ENCODE data around the gene CCDC97.

- TF ChIP-seq, protein P1, sequence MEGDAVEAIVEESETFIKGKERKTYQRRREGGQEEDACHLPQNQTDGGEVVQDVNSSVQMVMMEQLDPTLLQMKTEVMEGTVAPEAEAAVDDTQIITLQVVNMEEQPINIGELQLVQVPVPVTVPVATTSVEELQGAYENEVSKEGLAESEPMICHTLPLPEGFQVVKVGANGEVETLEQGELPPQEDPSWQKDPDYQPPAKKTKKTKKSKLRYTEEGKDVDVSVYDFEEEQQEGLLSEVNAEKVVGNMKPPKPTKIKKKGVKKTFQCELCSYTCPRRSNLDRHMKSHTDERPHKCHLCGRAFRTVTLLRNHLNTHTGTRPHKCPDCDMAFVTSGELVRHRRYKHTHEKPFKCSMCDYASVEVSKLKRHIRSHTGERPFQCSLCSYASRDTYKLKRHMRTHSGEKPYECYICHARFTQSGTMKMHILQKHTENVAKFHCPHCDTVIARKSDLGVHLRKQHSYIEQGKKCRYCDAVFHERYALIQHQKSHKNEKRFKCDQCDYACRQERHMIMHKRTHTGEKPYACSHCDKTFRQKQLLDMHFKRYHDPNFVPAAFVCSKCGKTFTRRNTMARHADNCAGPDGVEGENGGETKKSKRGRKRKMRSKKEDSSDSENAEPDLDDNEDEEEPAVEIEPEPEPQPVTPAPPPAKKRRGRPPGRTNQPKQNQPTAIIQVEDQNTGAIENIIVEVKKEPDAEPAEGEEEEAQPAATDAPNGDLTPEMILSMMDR (IDR thresholded peaks at IDR 0.05), result no peak
- TF ChIP-seq POLR2A (IDR thresholded peaks at IDR 0.05), result no peak
Observed at GRCh38 chr19:41323023-41323422, 13.1 kb downstream of the CCDC97 start.
